Smooth muscle cell (in vitro differentiated cells): Measurements from ENCODE around the gene TENM4. TPM values are rescaled to one million over a fixed set of nuclear protein-coding genes. Genes with fewer than 3 reads are reported as not detected.

Experiments used
- DNase-seq: peaks from one replicate; lab custom pipeline; 2025; ENCODE audit not compliant: unreplicated experiment; lab: John Stamatoyannopoulos, UW
- H2AFZ ChIP-seq: fragments of 200-600 bp; sonication (generic); 2 replicates; pipeline ENCODE4 v1.6.0; 2016; ENCODE audit warnings: antibody characterized with exemption, low read depth, mild to moderate bottlenecking
- H3F3A ChIP-seq: fragments of 200-600 bp; sonication (generic); 2 replicates; pipeline ENCODE4 v1.6.0; 2017; ENCODE audit warnings: antibody characterized with exemption, low read depth
- H3K27ac ChIP-seq: fragments of 200-600 bp; sonication (generic); 2 replicates; pipeline ENCODE4 v1.5.1; 2016; ENCODE audit warnings: low read depth, mild to moderate bottlenecking
- H3K27me3 ChIP-seq: fragments of 200-600 bp; sonication (generic); 2 replicates; pipeline ENCODE4 v1.6.1; 2016; ENCODE audit warnings: low read depth, mild to moderate bottlenecking
- H3K36me3 ChIP-seq: fragments of 200-600 bp; sonication (generic); 2 replicates; pipeline ENCODE4 v1.5.1; 2016; ENCODE audit warnings: low read depth
- H3K4me1 ChIP-seq: fragments of 200-600 bp; sonication (generic); 2 replicates; pipeline ENCODE4 v1.5.1; 2016; ENCODE audit warnings: low read depth
- H3K4me2 ChIP-seq: fragments of 200-600 bp; sonication (generic); 2 replicates; pipeline ENCODE4 v1.6.0; 2016; ENCODE audit warnings: mild to moderate bottlenecking
- H3K4me3 ChIP-seq: fragments of 200-600 bp; sonication (generic); 2 replicates; pipeline ENCODE4 v1.5.1; 2016; ENCODE audit warnings: mild to moderate bottlenecking
- H3K79me2 ChIP-seq: fragments of 200-600 bp; sonication (generic); 2 replicates; pipeline ENCODE4 v1.6.0; 2016; ENCODE audit warnings: low read depth, mild to moderate bottlenecking
- H3K9ac ChIP-seq: fragments of 200-600 bp; sonication (generic); 2 replicates; pipeline ENCODE4 v1.6.0; 2016; ENCODE audit warnings: low read depth
- H3K9me3 ChIP-seq: fragments of 200-600 bp; sonication (generic); replicated peaks from 2 replicates; pipeline ENCODE4 v1.5.1; 2016; ENCODE audit warnings: low read depth
- H4K20me1 ChIP-seq: fragments of 200-600 bp; sonication (generic); 2 replicates; pipeline ENCODE4 v1.6.0; 2016; ENCODE audit warnings: low read depth
- WGBS: methylation state at CpG from one replicate; pipeline ENCODE4 v1.1.7; 2016; ENCODE audit warnings: low lambda C conversion rate; 5-methylcytosine and 5-hydroxymethylcytosine counted together
- polyA plus RNA-seq: library from polyadenylated mRNA; unstranded; fragments of >200 nt; fragmentation: Nextera tagmentation; extraction: Ambion mirVana; gene quantifications from 2 replicates; pipeline ENCODE4 v1.2.1, GENCODE V29; 2016
- total RNA-seq: library from RNA; depleted of rRNA; stranded (reverse); fragments of >200 nt; gene quantifications from 2 replicates; pipeline ENCODE4 v1.2.3, GENCODE V29; 2014
- TF ChIP-seq, protein P1 (sequence below): fragments of 200-600 bp; sonication (generic); IDR thresholded peaks from 2 replicates; pipeline ENCODE4 v1.5.1; 2017; ENCODE audit warnings: borderline replicate concordance, mild to moderate bottlenecking, antibody characterized with exemption; ENCODE audit not compliant: insufficient read depth, poor library complexity, severe bottlenecking

Gene TENM4
- total and polyA plus RNA-seq, 2 experiments from 2014 or later = 31.6 to 38.2 TPM

DNA sequence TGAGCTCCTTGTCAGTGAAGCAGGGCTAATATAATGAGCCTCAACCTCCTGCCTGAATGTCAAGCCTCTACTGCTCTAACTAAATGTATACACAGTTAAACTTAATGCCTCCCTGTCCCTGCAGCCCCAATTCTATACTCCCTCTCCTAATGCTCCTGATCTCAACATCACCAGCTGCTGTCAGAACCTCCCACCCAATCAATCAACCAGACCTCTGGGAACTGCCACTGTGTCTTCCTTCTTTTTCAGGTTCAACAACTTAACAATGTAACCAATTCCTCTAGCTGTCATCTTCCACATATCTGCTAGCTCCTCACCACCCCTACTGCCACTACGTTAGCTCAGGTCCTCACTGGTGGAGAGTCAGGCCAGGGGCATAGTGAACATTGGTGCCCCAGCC lies 526.3 kb downstream of the TENM4 start:
- no peak overlapping the region for H3K9ac ChIP-seq
- H3F3A ChIP-seq = no peaks in the 10 kb centered on the region
- DNase-seq = no peak
- H3K27me3 ChIP-seq = no peaks in the 10 kb centered on the region
- WGBS = 94% methylated on average over 1 of the region's 1 CpG
- H3K4me3 ChIP-seq = no peak overlapping the region
- H3K79me2 ChIP-seq = peaks cover 49% of the 10 kb centered on the region
- no peaks in the 10 kb centered on the region for H3K9me3 ChIP-seq
- no peaks in the 10 kb centered on the region for H3K36me3 ChIP-seq
- no peak overlapping the region for H3K27ac ChIP-seq
- H2AFZ ChIP-seq = no peak overlapping the region
- TF ChIP-seq, protein P1, sequence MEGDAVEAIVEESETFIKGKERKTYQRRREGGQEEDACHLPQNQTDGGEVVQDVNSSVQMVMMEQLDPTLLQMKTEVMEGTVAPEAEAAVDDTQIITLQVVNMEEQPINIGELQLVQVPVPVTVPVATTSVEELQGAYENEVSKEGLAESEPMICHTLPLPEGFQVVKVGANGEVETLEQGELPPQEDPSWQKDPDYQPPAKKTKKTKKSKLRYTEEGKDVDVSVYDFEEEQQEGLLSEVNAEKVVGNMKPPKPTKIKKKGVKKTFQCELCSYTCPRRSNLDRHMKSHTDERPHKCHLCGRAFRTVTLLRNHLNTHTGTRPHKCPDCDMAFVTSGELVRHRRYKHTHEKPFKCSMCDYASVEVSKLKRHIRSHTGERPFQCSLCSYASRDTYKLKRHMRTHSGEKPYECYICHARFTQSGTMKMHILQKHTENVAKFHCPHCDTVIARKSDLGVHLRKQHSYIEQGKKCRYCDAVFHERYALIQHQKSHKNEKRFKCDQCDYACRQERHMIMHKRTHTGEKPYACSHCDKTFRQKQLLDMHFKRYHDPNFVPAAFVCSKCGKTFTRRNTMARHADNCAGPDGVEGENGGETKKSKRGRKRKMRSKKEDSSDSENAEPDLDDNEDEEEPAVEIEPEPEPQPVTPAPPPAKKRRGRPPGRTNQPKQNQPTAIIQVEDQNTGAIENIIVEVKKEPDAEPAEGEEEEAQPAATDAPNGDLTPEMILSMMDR = no peak
- H3K4me2 ChIP-seq = no peak overlapping the region
- peaks cover 5% of the 10 kb centered on the region for H4K20me1 ChIP-seq
- H3K4me1 ChIP-seq = no peaks in the 10 kb centered on the region

DNA sequence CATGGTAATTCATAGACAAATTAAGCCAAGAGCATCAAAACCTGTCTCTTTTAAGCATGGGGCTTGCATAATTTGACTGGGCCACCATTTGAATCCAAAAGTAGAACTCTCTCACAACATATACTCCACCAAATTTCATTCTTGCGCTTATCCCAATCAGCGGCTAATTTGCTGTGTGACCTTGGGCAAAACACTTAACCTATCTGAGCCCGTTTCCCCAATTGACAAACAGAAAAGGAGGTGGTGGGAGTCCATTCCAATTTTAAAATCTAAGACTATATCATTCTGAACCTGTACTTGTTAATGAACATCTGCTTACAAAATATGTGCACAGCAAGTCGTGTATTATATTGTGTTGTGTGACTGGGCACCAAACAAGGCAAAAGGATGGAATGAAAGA lies 528.1 kb downstream of the TENM4 start:
- H3K9me3 ChIP-seq = no peaks in the 10 kb centered on the region
- WGBS = 95% methylated on average over 4 of the region's 4 CpGs
- no peaks in the 10 kb centered on the region for H3F3A ChIP-seq
- peaks cover 5% of the 10 kb centered on the region for H4K20me1 ChIP-seq
- no peaks in the 10 kb centered on the region for H3K36me3 ChIP-seq
- no peak for DNase-seq
- H3K79me2 ChIP-seq = peaks cover 48% of the 10 kb centered on the region
- H3K9ac ChIP-seq = no peak overlapping the region
- H3K4me2 ChIP-seq = no peak overlapping the region
- TF ChIP-seq, protein P1 = no peak
- no peak overlapping the region for H3K27ac ChIP-seq
- H3K4me3 ChIP-seq = no peak overlapping the region
- no peak overlapping the region for H2AFZ ChIP-seq
- no peaks in the 10 kb centered on the region for H3K4me1 ChIP-seq
- H3K27me3 ChIP-seq = no peaks in the 10 kb centered on the region

- DNase-seq = no peak
- Histone ChIP-seq H3K27ac (no peak overlapping the region), H3K27me3 (no peaks in the 10 kb centered on the region)
Observed at GRCh38 chr11:78910322-78910721, 530.5 kb downstream of the TENM4 start.

DNA sequence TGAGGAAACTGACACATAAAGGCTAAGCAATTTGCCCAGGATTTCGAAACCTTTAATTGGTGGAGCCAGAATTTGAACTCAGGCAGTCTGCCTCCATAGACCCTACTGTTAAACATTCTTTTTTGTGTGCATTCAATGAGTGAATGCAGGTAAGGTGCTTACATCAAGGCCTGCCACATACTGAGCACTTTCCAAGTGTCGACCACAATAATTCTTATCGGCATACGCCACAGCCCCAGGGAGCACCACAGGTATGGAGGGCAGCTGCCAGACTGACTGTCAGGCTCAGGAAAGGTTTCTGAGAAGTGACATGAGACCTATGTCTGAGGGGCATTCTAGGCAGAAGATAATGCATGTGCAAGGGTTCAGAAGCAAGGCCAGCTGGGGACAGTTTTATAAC lies 531.4 kb downstream of the TENM4 start:
- no peak overlapping the region for H3K9ac ChIP-seq
- no peak for DNase-seq
- no peaks in the 10 kb centered on the region for H3K9me3 ChIP-seq
- H3K4me2 ChIP-seq = no peak overlapping the region
- no peaks in the 10 kb centered on the region for H3F3A ChIP-seq
- peaks cover 5% of the 10 kb centered on the region for H4K20me1 ChIP-seq
- no peaks in the 10 kb centered on the region for H3K27me3 ChIP-seq
- peaks cover 29% of the 10 kb centered on the region for H3K79me2 ChIP-seq
- no peak overlapping the region for H3K4me3 ChIP-seq
- TF ChIP-seq, protein P1 = no peak
- no peaks in the 10 kb centered on the region for H3K36me3 ChIP-seq
- 91% methylated on average over 4 of the region's 4 CpGs for WGBS
- no peak overlapping the region for H2AFZ ChIP-seq
- no peak overlapping the region for H3K27ac ChIP-seq
- H3K4me1 ChIP-seq = no peaks in the 10 kb centered on the region

More at GRCh38 chr11:78910322-78910721, 530.5 kb downstream of the TENM4 start:
- Histone ChIP-seq H3K9me3 (no peaks in the 10 kb centered on the region), H3K9ac (no peak overlapping the region), H3K4me2 (peak overlapping the region; percentile 12), H3K4me1 (no peaks in the 10 kb centered on the region), H3F3A (no peaks in the 10 kb centered on the region), H3K4me3 (no peak overlapping the region), H4K20me1 (peaks cover 5% of the 10 kb centered on the region), H3K79me2 (peaks cover 29% of the 10 kb centered on the region), H3K36me3 (no peaks in the 10 kb centered on the region), H2AFZ (no peak overlapping the region)
- WGBS = 56% methylated on average over 4 of the region's 4 CpGs
- TF ChIP-seq, protein P1 = no peak
